ENCODE results near the gene FCN1. TPM values are rescaled to one million over a fixed set of nuclear protein-coding genes. Genes with fewer than 3 reads are reported as not detected.

The FCN1 gene
- total RNA-seq, 1 experiment from 2014 or later = not detected

DNA sequence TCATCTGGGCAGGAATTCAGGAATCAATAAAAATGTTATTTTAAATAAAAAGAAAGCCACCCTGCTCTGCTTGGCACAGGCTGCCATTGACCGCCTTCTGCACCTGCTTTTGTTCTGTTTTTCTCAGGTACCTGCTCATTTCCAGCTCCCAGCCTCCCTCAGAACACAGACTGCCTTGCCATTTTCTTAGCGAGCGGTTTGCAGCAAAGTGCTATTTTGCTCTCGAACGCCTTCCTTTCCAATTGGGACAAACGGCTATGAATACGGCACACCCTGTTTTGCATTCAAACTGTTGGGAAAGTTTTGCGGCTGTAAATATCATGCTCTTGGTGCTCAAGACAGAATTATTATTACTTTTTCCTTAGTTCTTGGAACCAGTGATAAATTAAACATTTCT lies 25.1 kb upstream of the FCN1 start:
- no peak overlapping the region for H3K4me2 ChIP-seq (ENCODE audit: low read depth, low read length, poor library complexity, severe bottlenecking)
- no peak overlapping the region for H2AFZ ChIP-seq (ENCODE audit: low read length)
- no peaks in the 10 kb centered on the region for H3K9me2 ChIP-seq (replicated peaks; ENCODE audit: insufficient read depth, low read length)
- H3K9me3 ChIP-seq (ENCODE audit: low read length) = no peaks in the 10 kb centered on the region; the same call in 1 of the 2 replicates
- no peaks in the 10 kb centered on the region for H3K79me2 ChIP-seq (ENCODE audit: low read length)
- no peaks in the 10 kb centered on the region for H3K27me3 ChIP-seq (ENCODE audit: low read length)
- H4K20me1 ChIP-seq (ENCODE audit: insufficient read depth, low read depth, low read length) = no peaks in the 10 kb centered on the region
- no peak for DNase-seq
- no peaks in the 10 kb centered on the region for H3K36me3 ChIP-seq (ENCODE audit: insufficient read depth, low read length)
- no peak overlapping the region for H3K4me3 ChIP-seq (ENCODE audit: low read length)
- H3K27ac ChIP-seq (ENCODE audit: low read length) = no peak overlapping the region
- H3K4me1 ChIP-seq (ENCODE audit: low read length) = peaks cover under 1% of the 10 kb centered on the region
- H3K9ac ChIP-seq (ENCODE audit: low read length) = no peak overlapping the region

DNA sequence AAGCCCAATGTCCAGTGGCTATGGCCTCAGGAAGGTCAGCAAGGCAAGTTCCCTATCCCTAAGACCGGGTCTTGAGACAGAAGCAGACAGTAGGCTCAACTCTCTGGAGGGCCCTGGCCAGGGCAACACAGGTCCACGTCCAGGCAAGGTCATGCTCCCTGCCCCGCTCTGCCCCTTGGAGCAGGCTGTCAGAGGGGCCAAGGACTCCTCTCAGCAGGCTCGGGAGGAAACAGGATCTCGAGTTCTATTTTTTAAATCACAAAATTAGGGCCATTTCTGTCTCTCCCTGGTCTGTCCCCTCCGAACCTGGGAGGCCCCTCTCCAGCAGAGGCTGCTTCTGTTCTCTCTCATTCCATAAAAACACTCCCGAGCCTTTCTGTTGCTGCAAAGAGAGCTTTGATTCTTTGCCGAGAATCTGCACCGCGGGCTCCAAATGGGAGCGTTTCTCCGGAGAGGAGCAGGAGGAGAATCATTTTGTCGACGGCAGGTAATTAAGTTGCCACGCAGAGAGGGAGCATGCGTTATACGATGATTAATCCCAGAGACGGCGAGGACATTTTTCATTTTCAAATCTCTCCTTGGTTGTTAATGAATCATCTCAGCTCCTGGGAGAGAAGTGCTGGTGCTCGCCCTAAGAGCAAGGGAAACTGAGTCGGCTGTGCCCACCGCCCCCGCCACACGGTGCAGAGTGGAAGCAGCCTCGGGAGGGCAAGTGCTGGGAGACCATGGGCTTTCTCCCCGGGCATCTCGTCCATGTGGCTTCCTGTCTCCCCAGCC lies 24.5 kb upstream of the FCN1 start:
- H3K27ac ChIP-seq (ENCODE audit: low read length) = no peak overlapping the region
- H2AFZ ChIP-seq (ENCODE audit: low read length) = no peak overlapping the region
- no peaks in the 10 kb centered on the region; the same call in 1 of the 2 replicates for H3K9me3 ChIP-seq (ENCODE audit: low read length)
- DNase-seq = no peak
- peaks cover 6% of the 10 kb centered on the region for H3K4me1 ChIP-seq (ENCODE audit: low read length)
- H3K4me2 ChIP-seq (ENCODE audit: low read depth, low read length, poor library complexity, severe bottlenecking) = no peak overlapping the region
- H3K9ac ChIP-seq (ENCODE audit: low read length) = no peak overlapping the region
- no peaks in the 10 kb centered on the region for H4K20me1 ChIP-seq (ENCODE audit: insufficient read depth, low read depth, low read length)
- H3K9me2 ChIP-seq (replicated peaks; ENCODE audit: insufficient read depth, low read length) = no peaks in the 10 kb centered on the region
- no peaks in the 10 kb centered on the region for H3K79me2 ChIP-seq (ENCODE audit: low read length)
- H3K36me3 ChIP-seq (ENCODE audit: insufficient read depth, low read length) = no peaks in the 10 kb centered on the region
- no peak overlapping the region for H3K4me3 ChIP-seq (ENCODE audit: low read length)
- H3K27me3 ChIP-seq (ENCODE audit: low read length) = no peaks in the 10 kb centered on the region

DNA sequence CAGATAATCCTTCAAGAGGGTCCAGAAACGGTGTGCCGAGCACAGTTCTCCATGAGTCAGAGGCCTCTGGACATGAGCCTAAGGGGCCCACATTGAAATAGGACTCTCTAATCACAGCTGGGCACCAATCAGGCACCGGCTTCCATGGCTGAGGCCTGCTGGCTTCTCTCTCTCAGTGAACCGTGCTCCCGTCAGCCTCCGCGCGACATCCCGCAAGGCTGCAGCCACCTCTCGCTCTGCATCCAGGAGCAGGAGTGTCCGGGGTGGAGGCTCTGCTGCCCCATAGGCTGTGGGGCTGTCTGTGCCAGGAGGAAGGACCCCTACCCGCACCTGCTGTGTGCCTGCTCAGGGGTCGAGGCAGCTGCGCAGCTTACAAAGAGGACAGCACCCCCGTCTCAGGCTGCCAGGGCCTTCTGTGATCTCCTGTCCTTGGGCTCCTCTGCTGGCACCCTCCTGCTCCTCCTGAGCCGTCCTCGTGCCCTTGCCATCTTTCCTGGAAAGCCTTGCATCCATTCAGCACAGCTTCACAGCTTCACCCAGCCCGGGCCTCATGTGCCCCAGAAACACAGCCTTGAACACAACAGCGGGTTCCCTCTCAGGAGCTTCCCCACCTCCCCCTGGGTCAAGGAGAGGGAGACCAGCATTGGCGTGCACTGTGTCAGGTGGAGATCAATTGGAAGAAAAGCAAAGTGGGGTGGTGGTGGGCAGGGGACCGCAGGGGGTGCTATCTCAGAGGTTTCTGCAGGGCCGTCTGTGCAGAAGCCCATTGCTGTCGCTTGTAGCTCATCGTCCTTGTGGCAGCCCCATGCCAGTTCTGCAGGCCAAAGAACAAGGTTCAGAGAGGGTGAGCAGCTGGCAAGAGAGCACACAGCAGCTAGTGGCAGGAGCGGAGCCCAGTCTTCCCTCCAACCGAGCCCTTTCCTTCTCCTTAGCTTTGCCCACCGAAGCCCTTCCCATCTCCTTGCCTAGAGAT lies 22.8 kb upstream of the FCN1 start:
- Histone ChIP-seq H3K4me1 (ENCODE audit: low read length) (peaks cover 21% of the 10 kb centered on the region), H3K4me3 (ENCODE audit: low read length) (no peak overlapping the region), H4K20me1 (ENCODE audit: insufficient read depth, low read depth, low read length) (no peaks in the 10 kb centered on the region), H3K27ac (ENCODE audit: low read length) (no peak overlapping the region), H3K36me3 (ENCODE audit: insufficient read depth, low read length) (no peaks in the 10 kb centered on the region), H3K9ac (ENCODE audit: low read length) (no peak overlapping the region), H3K9me3 (ENCODE audit: low read length) (no peaks in the 10 kb centered on the region), H3K79me2 (ENCODE audit: low read length) (no peaks in the 10 kb centered on the region), H3K9me2 (replicated peaks; ENCODE audit: insufficient read depth, low read length) (no peaks in the 10 kb centered on the region), H2AFZ (ENCODE audit: low read length) (no peak overlapping the region), H3K27me3 (ENCODE audit: low read length) (no peaks in the 10 kb centered on the region), H3K4me2 (ENCODE audit: low read depth, low read length, poor library complexity, severe bottlenecking) (no peak overlapping the region)
- no peak for DNase-seq

DNA sequence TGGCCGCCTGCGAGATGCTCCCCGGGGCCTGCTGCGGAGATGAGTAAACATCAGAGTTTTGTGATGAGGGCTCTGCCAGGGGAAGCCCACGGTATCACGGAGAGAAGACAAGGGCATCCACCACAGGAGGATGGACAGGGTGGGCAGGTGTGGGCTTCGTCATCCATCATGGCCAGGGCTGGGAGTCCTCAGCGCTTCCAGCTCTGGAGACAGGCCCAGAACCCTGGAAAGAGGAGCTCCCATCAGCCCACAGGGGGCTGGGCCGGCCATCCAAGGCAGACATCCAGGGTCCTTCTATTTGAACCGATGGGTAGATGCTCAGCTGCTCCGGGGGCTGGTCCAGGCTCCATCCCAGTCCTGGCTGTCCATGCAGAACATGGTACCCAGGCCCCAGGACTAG lies 22.1 kb upstream of the FCN1 start:
- DNase-seq = no peak
- no peaks in the 10 kb centered on the region for H4K20me1 ChIP-seq (ENCODE audit: insufficient read depth, low read depth, low read length)
- H3K4me1 ChIP-seq (ENCODE audit: low read length) = peaks cover 21% of the 10 kb centered on the region
- no peaks in the 10 kb centered on the region for H3K36me3 ChIP-seq (ENCODE audit: insufficient read depth, low read length)
- no peak overlapping the region for H3K4me2 ChIP-seq (ENCODE audit: low read depth, low read length, poor library complexity, severe bottlenecking)
- H3K27me3 ChIP-seq (ENCODE audit: low read length) = no peaks in the 10 kb centered on the region
- H3K9ac ChIP-seq (ENCODE audit: low read length) = no peak overlapping the region
- H3K9me3 ChIP-seq (ENCODE audit: low read length) = no peaks in the 10 kb centered on the region
- H3K79me2 ChIP-seq (ENCODE audit: low read length) = no peaks in the 10 kb centered on the region
- H3K27ac ChIP-seq (ENCODE audit: low read length) = no peak overlapping the region
- H2AFZ ChIP-seq (ENCODE audit: low read length) = no peak overlapping the region
- no peak overlapping the region for H3K4me3 ChIP-seq (ENCODE audit: low read length)
- H3K9me2 ChIP-seq (replicated peaks; ENCODE audit: insufficient read depth, low read length) = no peaks in the 10 kb centered on the region

DNA sequence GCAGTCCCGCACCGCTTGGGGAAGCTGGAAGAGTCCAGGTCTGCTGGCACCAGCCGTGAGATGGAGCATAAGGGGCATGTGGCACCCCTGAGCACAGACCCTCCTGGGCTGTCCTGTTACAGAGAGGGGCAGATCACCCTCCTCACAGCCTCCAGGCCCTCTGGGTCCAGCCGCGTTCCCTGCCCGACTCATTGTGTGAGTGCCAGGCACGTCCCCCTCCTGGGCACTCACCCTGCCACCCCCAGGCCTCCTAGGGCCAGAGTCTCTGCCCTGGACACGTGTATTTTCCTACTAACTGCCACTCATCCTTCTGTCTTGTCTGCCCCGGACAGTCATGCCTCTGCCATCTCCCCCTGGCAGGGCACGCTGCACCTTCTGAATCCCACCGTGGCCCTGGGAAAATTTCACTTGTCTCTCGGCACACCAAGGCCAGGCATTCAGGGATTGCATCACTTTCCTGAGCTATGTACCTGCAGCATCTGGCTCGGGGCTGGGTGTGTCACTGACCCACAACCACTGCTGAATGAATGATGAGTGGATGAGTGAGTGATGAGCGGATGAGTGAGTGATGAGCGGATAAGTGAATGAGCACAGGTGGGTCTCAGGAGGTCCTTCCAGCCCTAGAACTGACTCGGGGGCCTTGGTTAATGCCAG lies 21.5 kb upstream of the FCN1 start:
- Histone ChIP-seq H3K4me1 (ENCODE audit: low read length) (peaks cover 21% of the 10 kb centered on the region), H4K20me1 (ENCODE audit: insufficient read depth, low read depth, low read length) (no peaks in the 10 kb centered on the region), H3K9me3 (ENCODE audit: low read length) (no peaks in the 10 kb centered on the region), H2AFZ (ENCODE audit: low read length) (no peak overlapping the region), H3K9me2 (replicated peaks; ENCODE audit: insufficient read depth, low read length) (no peaks in the 10 kb centered on the region), H3K27me3 (ENCODE audit: low read length) (no peaks in the 10 kb centered on the region), H3K79me2 (ENCODE audit: low read length) (no peaks in the 10 kb centered on the region), H3K4me2 (ENCODE audit: low read depth, low read length, poor library complexity, severe bottlenecking) (no peak overlapping the region), H3K4me3 (ENCODE audit: low read length) (no peak overlapping the region), H3K36me3 (ENCODE audit: insufficient read depth, low read length) (no peaks in the 10 kb centered on the region), H3K9ac (ENCODE audit: low read length) (no peak overlapping the region), H3K27ac (ENCODE audit: low read length) (no peak overlapping the region)
- DNase-seq = no peak

DNA sequence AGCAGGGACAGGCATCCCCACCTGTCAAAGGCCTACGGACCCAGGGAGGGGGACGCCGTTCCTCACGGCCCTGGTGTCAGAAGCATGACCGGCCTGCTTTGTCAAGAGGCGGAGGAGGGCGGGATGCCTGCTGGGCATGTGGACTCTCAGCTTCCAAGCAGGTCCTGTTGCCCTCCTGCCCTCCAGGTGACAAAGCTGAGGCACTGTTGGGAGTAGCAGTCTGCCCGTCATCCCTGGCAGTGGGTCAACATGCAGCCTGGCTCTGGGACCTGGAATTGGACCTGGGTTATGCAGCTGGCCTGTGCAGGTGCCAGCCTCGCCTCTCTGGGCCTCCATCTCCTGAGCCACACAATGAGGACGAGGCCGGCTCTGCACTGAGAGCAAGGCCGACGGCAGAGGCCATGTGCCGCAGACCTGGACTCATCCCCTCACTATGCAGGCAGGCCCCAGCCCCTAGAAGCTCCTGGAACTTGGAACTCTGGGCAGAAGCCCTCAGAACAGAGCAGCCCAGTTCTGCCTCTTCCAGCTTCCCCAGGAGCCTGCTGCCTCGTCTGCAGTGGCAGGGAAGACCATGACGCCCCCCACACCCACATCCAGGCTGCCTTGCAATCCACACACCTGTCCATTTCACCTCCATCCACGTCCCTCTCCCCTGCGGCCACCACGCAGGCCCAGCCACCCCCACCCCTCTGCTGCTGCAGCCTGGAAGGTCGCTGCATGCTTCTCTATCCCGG lies 20.8 kb upstream of the FCN1 start:
- Histone ChIP-seq H3K36me3 (ENCODE audit: insufficient read depth, low read length) (no peaks in the 10 kb centered on the region), H2AFZ (ENCODE audit: low read length) (no peak overlapping the region), H3K4me1 (ENCODE audit: low read length) (peaks cover 21% of the 10 kb centered on the region), H3K27ac (ENCODE audit: low read length) (no peak overlapping the region), H3K9ac (ENCODE audit: low read length) (no peak overlapping the region), H3K4me2 (ENCODE audit: low read depth, low read length, poor library complexity, severe bottlenecking) (no peak overlapping the region), H4K20me1 (ENCODE audit: insufficient read depth, low read depth, low read length) (no peaks in the 10 kb centered on the region), H3K9me3 (ENCODE audit: low read length) (no peaks in the 10 kb centered on the region), H3K79me2 (ENCODE audit: low read length) (no peaks in the 10 kb centered on the region), H3K27me3 (ENCODE audit: low read length) (no peaks in the 10 kb centered on the region), H3K9me2 (replicated peaks; ENCODE audit: insufficient read depth, low read length) (no peaks in the 10 kb centered on the region), H3K4me3 (ENCODE audit: low read length) (no peak overlapping the region)
- no peak for DNase-seq

DNA sequence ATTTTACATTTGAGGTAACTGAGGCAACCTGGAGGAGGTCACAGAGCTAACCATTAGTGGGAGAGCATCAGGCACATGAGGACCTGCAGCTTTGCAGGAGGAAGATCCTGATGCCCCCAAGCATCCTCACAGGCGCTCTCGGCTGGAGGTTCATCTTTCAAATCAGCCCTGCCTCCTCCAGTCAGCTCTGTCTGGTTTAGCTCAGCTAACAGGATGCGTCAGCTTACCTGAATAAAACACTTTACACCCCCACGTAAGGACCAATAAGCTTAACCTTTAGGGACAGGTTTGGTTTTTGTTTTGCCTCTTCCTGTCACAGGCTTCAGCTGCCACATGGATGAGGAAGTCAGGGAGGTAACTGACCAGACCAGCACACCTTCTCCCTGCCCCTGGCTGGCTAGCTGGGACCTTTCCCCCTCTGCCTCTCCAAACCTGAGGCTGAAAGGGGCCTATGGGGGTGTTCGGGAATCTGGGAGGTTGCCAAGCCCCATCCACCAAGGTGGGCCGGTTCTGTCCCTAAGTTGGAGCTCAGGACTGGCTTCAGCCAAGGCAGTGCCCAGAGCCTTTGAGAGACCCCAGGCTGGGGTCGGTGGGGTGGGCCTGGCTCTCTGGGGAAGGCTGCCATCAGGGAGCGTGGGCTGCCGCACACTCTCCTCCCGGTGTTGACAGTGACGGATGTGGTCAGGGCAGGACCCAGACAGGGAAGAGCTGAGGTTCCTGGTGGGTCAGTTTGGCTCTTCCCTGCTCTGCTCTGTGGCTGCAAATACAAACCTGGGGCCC lies 20.0 kb upstream of the FCN1 start:
- Histone ChIP-seq H2AFZ (ENCODE audit: low read length) (no peak overlapping the region), H3K27me3 (ENCODE audit: low read length) (no peaks in the 10 kb centered on the region), H3K79me2 (ENCODE audit: low read length) (no peaks in the 10 kb centered on the region), H3K4me3 (ENCODE audit: low read length) (no peak overlapping the region), H3K9ac (ENCODE audit: low read length) (no peak overlapping the region), H3K9me3 (ENCODE audit: low read length) (no peaks in the 10 kb centered on the region), H3K4me1 (ENCODE audit: low read length) (peaks cover 24% of the 10 kb centered on the region), H3K27ac (ENCODE audit: low read length) (no peak overlapping the region), H3K4me2 (ENCODE audit: low read depth, low read length, poor library complexity, severe bottlenecking) (no peak overlapping the region), H4K20me1 (ENCODE audit: insufficient read depth, low read depth, low read length) (no peaks in the 10 kb centered on the region), H3K9me2 (replicated peaks; ENCODE audit: insufficient read depth, low read length) (no peaks in the 10 kb centered on the region), H3K36me3 (ENCODE audit: insufficient read depth, low read length) (no peaks in the 10 kb centered on the region)
- no peak for DNase-seq

All from Karpas-422 (cell line).